ELR (cell line): ENCODE measurements around the gene IGF2.
A peak's percentile ranks its signal among the peaks of the same experiment; 100 is the strongest.

Experiments
- DNase-seq: peaks from one replicate; pipeline ENCODE4 v3.0.0-alpha.2; 2015; ENCODE audit warnings: low read depth

IGF2 gene

DNA sequence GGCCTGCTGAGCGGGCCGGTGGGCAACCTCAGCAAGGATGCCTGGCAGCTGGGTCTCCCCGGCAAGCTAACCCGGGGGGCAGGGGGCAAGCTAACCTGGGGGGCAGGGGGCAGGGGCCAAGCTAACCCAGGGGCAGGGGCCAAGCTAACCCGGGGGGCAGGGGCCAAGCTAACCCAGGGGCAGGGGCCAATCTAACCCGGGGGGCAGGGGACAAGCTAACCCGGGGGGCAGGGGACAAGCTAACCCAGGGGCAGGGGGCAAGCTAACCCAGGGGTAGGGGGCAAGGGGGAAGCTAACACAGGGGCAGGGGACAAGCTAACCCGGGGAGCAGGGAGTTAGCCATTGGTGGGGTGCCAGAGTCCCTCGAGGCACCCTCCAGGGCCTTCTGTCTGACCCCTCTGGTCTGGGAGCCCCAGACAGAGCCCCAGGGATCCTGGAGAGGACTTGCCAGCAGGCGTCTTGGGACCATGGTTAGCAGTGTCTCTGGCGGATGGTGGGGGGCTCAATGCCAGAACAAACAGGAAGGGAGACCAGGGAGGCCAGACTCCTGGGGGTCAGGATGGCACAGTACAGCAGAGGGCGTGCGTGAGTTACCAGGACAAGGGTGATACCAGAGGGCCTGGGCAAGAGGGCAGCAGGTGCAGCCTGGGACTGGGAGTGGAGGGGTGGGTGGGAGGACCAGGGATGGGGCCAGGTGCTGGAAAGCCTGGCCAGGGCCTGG, 16.1 kb downstream of the IGF2 start:
- no peak for DNase-seq

DNA sequence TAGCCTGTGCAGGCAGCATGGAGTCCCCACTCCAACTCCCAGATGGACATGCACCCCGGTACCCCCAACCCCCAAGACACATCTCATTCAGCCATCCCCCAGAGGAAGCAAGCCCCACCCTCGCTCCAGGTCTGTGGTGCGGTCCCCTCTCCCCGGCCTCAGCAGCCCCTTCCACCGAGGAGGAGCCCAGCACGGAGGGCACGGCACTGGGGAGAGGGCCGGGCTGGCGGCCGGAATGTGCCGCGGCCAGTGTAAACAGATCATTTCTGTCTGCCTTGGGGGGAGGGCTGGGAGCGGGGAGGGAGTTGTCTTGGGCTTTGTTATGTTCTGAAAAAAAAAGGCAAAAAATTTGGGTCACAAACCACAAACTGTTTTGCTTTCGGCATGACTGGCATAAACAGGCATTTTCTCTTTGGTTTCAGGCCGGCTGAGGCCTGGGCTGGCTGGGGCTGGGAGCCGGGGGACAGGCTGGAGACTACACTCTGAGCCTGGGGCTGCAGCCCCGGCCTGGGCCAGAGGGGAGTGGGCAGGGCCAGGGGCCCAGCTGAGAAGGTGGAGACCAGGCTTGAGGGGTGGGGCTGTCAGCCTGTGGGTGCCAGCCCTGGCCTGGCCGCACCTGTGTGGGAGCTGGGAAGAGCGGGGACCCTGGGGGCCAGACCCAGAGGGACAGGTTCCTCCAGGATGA, 16.8 kb downstream of the IGF2 start:
- peak; percentile 26 for DNase-seq

DNA sequence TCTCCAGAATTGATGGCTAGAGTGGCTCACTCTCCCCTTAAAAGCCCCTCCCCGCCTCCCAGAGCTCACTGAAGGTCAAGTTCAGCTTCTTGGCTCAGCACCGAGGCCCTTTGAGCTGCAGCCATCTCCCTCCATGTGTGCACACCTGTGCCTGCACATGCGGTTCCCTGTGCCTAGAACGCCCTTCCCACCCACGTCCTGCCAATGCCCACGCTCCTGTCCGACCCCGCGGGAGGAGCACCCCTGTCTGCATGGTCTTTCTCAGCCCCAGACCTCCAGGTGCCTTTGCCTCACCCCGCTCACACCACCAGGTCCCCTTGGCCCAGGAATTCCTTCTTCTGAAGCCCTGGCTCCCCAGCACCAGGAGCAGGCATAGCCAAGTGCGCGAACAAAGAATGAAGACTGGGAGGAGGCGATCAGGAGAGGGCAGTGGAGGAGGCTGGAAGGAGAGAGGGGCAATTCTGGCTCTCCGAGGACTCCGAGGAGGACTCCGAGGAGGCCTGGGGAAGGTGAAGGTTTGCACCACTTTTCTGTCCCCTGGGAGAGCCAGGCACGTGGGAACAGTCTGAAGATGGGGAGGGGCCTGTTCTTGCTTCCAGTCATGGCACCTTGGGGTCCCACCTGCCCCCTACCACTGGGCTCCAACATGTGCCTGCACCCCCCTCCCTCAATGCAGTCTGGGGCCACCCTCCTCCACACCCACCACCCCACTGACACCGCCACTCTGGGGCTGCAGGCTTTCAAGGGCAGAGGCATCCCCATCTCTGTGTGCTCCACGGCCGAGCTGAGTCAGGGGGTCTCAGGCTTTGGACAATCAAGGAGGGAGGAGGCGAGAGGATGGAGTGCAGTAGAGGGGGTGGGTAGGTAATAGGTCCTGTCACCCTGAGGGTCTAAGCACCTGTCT, 17.7 kb downstream of the IGF2 start:
- DNase-seq = no peak

- no peak for DNase-seq
Observed at GRCh38 chr11:2120359-2121100, 18.7 kb downstream of the IGF2 start.

- no peak for DNase-seq
Observed at GRCh38 chr11:2118677-2119076, 20.5 kb downstream of the IGF2 start.

DNA sequence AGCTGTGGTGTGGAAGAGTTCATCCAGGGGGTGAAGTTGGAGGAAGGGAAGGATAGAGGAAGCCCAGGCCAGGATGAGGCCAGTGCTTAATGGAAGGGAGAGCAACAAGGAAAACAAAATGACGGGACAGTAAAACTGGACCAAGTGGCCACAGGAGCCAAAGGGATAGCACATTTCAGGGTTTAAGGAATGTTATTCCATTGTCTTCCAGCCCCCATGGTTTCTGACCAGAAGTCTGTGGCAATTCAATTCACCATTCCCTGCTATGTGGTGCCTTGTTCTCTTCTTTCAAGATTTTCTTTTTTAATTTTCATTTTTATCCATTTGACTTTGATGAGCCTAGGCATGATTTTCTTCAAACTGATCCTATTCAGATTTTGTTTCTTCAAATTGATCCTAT, 22.5 kb downstream of the IGF2 start:
- DNase-seq = no peak

DNA sequence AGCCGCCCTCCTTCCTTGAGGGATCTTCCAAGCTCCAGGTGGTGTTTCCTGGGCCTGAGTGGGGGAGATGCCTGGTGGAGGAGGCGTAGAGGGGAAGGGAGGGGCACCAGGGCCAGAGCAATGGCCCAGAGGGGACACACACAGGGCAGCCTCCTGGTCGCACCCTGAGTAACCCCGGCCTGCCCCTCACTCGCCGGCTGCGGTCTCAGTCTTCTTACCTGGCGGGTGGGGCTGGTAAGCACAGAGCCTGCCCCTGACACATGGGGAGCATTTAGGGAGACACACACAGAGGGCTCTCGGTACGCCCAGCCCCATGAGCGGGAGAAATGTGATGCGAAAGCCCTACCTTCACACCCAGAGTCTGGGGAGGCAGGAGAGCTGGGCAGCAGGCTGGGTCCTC, 23.9 kb downstream of the IGF2 start:
- DNase-seq = no peak

GRCh38 chr11:2114430-2115241, 24.6 kb downstream of the IGF2 start:
- no peak for DNase-seq

DNA sequence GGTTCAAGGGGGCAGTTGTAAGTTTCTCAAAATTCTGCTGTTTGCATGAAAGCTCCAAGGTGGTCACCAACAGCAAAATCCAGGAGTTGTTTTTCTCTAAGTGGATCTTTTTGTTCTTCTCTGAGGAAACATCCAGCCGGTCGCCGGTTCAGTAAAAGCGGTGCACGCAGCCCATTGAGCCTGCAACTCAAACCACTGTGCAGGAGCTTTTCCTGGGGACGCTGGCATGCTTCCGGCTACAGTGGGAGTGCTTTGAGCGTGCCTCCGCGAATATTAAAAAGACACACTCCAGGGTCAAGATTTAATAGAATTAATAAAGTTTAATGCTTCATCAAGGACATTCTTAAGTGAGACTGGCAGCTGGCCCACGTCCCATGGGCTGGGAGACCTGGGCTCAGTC, 25.4 kb downstream of the IGF2 start:
- DNase-seq = no peak

- no peak for DNase-seq
Observed at GRCh38 chr11:2110521-2110920, 28.7 kb downstream of the IGF2 start.

DNA sequence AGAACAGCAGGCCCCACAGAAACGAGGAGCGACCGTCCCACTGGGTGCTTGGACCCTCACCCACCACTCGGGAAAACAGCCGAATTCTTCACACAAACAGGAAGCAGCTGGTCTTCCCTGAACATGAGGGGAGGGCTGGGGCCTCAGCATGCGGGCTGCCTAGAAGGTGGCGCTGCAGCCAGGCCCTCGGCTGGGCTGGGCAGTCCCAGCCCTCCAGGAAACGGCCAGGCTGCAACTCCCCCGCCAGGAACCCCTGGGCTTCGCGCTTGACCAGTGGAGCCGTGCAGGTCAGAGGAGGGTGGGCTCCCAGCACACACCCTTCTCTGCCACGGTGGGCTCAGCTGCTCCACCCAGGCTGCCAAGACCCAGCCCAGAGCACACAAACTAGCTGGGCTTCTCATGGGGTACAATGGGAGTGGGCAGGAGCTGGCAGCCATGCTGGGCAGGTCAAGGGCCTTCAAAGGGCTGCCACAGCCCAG, 29.6 kb downstream of the IGF2 start:
- no peak for DNase-seq

GRCh38 chr11:2108675-2109491, 30.3 kb downstream of the IGF2 start:
- DNase-seq = no peak

DNA sequence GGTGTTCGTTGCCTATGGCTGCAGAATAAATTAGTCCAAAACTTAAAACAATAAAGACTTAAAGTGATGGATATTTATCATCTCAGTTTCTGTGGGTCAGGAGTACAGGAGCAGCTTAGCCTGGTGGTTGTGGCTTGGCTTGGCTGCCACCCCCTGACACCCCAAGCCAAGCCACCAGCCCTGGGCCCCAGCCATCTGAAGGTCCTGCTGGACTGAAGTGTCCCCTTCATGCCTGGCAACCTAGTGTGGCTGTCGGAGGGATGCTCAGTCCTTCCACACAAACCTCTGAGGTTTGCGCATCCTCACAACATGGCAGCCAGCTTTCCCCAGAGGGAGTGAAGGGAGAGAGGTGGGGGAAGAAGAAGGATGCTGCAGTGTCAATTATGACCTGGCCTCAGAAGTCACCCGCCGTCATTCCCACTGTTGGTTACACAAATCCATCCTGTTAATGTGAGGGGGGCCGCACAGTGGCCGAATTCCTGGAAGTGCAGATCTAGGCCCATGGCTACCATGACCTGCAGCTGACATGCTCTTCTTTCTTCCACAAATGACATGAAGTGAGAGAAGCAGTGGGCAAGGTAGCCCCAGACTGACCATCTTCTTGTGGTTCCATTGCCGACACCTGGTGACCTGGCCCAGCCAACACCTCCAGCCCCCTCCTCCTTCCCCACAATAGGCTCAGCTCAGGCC, 31.1 kb downstream of the IGF2 start:
- no peak for DNase-seq

DNA sequence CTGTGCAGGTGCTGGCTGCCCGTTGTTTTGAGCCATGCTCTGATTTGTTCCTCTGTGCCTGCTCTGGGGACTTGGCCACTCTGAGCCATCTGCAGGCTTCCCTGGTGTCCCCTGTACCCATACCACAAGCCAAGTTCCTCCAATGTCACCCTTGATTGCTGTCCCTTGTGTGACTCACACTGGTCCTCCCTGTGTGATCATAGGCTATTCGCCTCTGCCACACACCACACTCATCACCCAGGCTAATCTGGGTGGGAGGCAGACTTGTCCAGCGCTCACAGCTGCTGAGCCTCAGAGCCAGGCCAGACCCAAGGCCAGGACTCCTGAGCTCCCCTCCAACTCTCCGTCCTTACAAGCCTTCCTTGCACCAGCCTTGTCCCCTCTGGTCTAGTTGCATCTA, 31.7 kb downstream of the IGF2 start:
- DNase-seq = no peak

DNA sequence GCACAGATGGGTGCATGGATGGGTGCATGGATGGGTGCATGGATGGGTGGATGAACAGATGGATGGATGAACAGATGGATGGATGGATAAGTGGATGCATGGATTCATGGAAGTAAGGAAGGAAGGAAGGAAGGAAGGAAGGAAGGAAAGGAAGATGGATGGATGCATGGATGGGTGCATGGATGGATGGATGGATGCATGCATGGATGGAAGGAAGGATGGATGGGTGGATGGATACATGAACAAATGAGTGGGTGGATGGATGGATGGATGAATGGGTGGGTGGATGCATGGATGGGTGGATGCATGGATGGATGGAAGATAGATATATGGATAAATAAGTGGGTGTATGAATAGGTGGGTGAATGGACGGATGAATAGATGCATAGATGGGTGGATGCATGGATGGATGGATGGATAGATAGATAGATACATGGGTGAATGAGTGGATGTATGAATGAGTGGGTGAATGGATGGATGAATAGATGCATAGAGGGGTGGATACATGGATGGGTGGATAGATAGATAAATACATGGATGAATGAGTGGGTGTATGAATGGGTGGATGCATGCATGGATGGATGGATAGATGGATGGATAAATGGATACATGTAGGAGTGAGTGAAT, 32.5 kb downstream of the IGF2 start:
- no peak for DNase-seq

DNA sequence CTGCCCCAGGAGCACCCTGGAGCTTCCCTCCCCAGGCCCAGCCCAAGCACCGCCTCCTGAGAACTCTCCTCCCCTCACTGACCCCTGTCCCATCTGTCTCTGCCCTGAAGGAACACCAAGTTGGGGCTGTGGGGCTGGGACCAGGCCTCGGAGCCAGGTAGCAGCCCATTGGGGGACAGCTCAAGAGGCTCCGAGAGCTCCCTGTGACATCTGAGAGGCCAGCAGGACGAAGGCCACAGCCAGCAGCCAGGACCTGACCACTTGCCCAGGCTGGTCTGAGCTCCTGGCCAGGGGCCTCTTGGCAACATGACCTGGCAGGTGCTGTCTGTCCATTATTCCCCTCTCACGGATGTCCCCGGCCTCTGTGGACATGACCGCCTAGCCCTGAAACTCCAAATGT, 33.7 kb downstream of the IGF2 start:
- no peak for DNase-seq

GRCh38 chr11:2104524-2105440, 34.4 kb downstream of the IGF2 start:
- DNase-seq = no peak
